Lower lobe of right lung (tissue), 2 donors: Measurements from ENCODE around the gene ATXN1. TPM values are rescaled to one million over a fixed set of nuclear protein-coding genes. Genes with fewer than 3 reads are reported as not detected.

Experiments used
- ATAC-seq, 2 donors: fragments of 200-7000 bp; cut with Tn5 transposase; one replicate each; pipeline ENCODE4 v1.9.1; 2020 to 2022; ENCODE audit warnings: mild to moderate bottlenecking in 2 of 2, moderate library complexity in 2 of 2
- DNase-seq: peaks from one replicate; pipeline ENCODE4 v3.0.0-alpha.2; 2020
- H3K27ac ChIP-seq: fragments of 200-600 bp; one replicate; pipeline ENCODE4 v1.8.0; 2022
- H3K27me3 ChIP-seq: fragments of 200-600 bp; one replicate; pipeline ENCODE4 v1.8.0; 2022; ENCODE audit warnings: low read depth
- H3K36me3 ChIP-seq: fragments of 200-600 bp; one replicate; pipeline ENCODE4 v1.8.0; 2022; ENCODE audit warnings: mild to moderate bottlenecking
- H3K4me1 ChIP-seq: fragments of 200-600 bp; one replicate; pipeline ENCODE4 v1.8.0; 2022
- H3K4me3 ChIP-seq: fragments of 200-600 bp; one replicate; pipeline ENCODE4 v1.8.0; 2022; ENCODE audit warnings: mild to moderate bottlenecking
- H3K9me3 ChIP-seq: fragments of 200-600 bp; one replicate; pipeline ENCODE4 v1.8.0; 2022
- CTCF ChIP-seq: fragments of 200-600 bp; IDR thresholded peaks from one replicate; pipeline ENCODE4 v1.8.0; 2022; ENCODE audit warnings: antibody characterized with exemption, mild to moderate bottlenecking
- intact Hi-C: fragments of 100-400 bp; cut with DNase I; formaldehyde crosslinking; loops from one replicate; pipeline ENCODE4 v1.11.0; 2022
- total RNA-seq: library from RNA; stranded (reverse); fragmentation: NEBNext Ultra II Directional; extraction: Animal tissue kit (Norgen Biotek cat#: 25700); gene quantifications from one replicate; pipeline ENCODE4 v1.2.1, GENCODE V29; 2021
- donor health status: DM: no; HTN: yes; CAD: no; lungs with severe emphysema.

Gene ATXN1
- total RNA-seq, 1 donor from 2014 or later, result 75.9 TPM

- Histone ChIP-seq H3K9me3 (no peaks in the 10 kb centered on the region), H3K4me1 (peaks cover 10% of the 10 kb centered on the region), H3K27ac (no peak overlapping the region), H3K27me3 (no peaks in the 10 kb centered on the region), H3K36me3 (peaks cover 22% of the 10 kb centered on the region), H3K4me3 (no peak overlapping the region)
- ATAC-seq (no peak), DNase-seq (no peak)
- TF ChIP-seq CTCF, result no peak
- intact Hi-C loops, result no loop called here
These were observed 178.0 kb downstream of the ATXN1 start for GRCh38 chr6:16583144-16583762.

- TF ChIP-seq CTCF, result no peak
- DNase-seq, result no peak
- Histone ChIP-seq H3K9me3 (no peaks in the 10 kb centered on the region), H3K36me3 (peaks cover 22% of the 10 kb centered on the region), H3K4me3 (no peak overlapping the region), H3K27me3 (no peaks in the 10 kb centered on the region), H3K4me1 (peaks cover 10% of the 10 kb centered on the region), H3K27ac (no peak overlapping the region)
- ATAC-seq, result no peak
- intact Hi-C loops, result no loop called here
These were observed 178.7 kb downstream of the ATXN1 start for GRCh38 chr6:16582446-16583143.

- intact Hi-C loops, result no loop called here
- DNase-seq (no peak), ATAC-seq (no peak)
- Histone ChIP-seq H3K36me3 (peaks cover 9% of the 10 kb centered on the region), H3K4me1 (no peaks in the 10 kb centered on the region), H3K27me3 (no peaks in the 10 kb centered on the region), H3K4me3 (no peak overlapping the region), H3K9me3 (no peaks in the 10 kb centered on the region), H3K27ac (no peak overlapping the region)
- TF ChIP-seq CTCF, result no peak
These were observed 182.5 kb downstream of the ATXN1 start for GRCh38 chr6:16578695-16579285.

- no peaks in the 10 kb centered on the region for H3K36me3 ChIP-seq
- no peak overlapping the region for H3K4me3 ChIP-seq
- intact Hi-C loops, result no loop called here
- DNase-seq (no peak), ATAC-seq (no peak)
- TF ChIP-seq CTCF, result no peak
- H3K9me3 ChIP-seq, result no peaks in the 10 kb centered on the region
- H3K4me1 ChIP-seq, result no peaks in the 10 kb centered on the region
- H3K27ac ChIP-seq, result no peak overlapping the region
- no peaks in the 10 kb centered on the region for H3K27me3 ChIP-seq
These were observed 184.6 kb downstream of the ATXN1 start for GRCh38 chr6:16576451-16577368.

- H3K4me3 ChIP-seq, result no peak overlapping the region
- TF ChIP-seq CTCF, result no peak
- no peaks in the 10 kb centered on the region for H3K4me1 ChIP-seq
These were observed 185.6 kb downstream of the ATXN1 start for GRCh38 chr6:16575655-16576054.

More at GRCh38 chr6:16575655-16576054, 185.6 kb downstream of the ATXN1 start:
- no peak for ATAC-seq
- Histone ChIP-seq H3K36me3 (no peaks in the 10 kb centered on the region), H3K27me3 (no peaks in the 10 kb centered on the region), H3K27ac (no peak overlapping the region), H3K9me3 (no peaks in the 10 kb centered on the region)
- intact Hi-C loops, result no loop called here
- DNase-seq, result no peak
